Gastroesophageal sphincter (tissue), 3 donors: Measurements from ENCODE around the gene GALNT9.

Experiments used
- CTCF ChIP-seq, 4 experiments: fragments of 200-600 bp in 2 of 4; fragments of 450-650 bp in 2 of 4; sonication (generic) in 1 of 4; IDR thresholded peaks; one replicate each; pipeline ENCODE4 v1.5.1; 2017 to 2019; ENCODE audit warnings: antibody characterized with exemption in 4 of 4, mild to moderate bottlenecking in 2 of 4, moderate library complexity in 2 of 4
- EP300 ChIP-seq: sonication (generic); formaldehyde crosslinking; IDR thresholded peaks from one replicate; pipeline ENCODE4 v1.6.1; 2017; ENCODE audit warnings: antibody characterized with exemption, mild to moderate bottlenecking
- POLR2A ChIP-seq, 2 donors: fragments of 450-650 bp; IDR thresholded peaks; one replicate each; pipeline ENCODE4 v1.6.1; 2017; ENCODE audit warnings: antibody characterized with exemption in 2 of 2, mild to moderate bottlenecking in 2 of 2, moderate library complexity in 1 of 2
- POLR2AphosphoS5 ChIP-seq: sonication (generic); formaldehyde crosslinking; IDR thresholded peaks from one replicate; pipeline ENCODE4 v1.6.1; 2017; ENCODE audit warnings: antibody characterized with exemption

- TF ChIP-seq CTCF (IDR thresholded peaks at IDR 0.05), result no peak
- TF ChIP-seq POLR2AphosphoS5, result no peak
- TF ChIP-seq POLR2A (IDR thresholded peaks at IDR 0.05), result no peak
- no peak for TF ChIP-seq EP300
These were observed 154.4 kb downstream of the GALNT9 start for GRCh38 chr12:132174839-132175490.
